GM19099 (cell line): ENCODE data around the gene NME3.

Experiments used
- POLR2A ChIP-seq: IDR thresholded peaks from 3 replicates; pipeline ENCODE4 v1.6.1; 2011; ENCODE audit warnings: low read depth; ENCODE audit not compliant: insufficient read length; ENCODE audit errors: extremely low read depth

NME3 gene

DNA sequence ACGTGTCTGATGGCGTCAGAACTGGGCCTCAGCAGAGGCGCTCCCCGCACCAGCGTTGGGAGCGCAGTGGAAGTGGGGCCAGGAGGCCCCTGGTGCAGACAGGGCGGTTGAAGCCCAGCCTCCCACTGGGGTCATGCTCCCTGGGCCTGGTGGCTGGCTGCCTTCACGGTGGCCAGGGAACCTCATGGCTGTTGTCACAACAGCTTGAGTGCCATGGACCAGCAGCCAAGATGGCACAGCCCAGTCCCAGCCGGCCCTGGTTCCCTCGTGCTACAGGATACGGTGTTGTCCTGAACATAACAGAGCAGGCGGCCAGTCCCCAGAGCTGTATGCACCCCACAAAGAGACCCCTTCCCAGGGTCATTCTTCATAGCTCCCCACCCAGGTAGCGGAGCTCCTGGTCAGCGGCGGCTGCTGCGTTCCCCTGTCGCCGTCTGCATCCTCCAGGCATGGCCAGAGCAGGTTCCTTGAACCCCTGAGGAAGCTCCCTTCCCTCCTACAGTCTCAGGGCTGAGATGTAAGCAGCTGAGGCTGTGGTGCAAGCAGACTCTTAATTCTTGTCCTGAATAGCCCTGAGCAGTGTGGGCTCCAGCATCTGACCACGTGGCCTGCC lies 29.7 kb downstream of the NME3 start:
- no peak for TF ChIP-seq POLR2A

DNA sequence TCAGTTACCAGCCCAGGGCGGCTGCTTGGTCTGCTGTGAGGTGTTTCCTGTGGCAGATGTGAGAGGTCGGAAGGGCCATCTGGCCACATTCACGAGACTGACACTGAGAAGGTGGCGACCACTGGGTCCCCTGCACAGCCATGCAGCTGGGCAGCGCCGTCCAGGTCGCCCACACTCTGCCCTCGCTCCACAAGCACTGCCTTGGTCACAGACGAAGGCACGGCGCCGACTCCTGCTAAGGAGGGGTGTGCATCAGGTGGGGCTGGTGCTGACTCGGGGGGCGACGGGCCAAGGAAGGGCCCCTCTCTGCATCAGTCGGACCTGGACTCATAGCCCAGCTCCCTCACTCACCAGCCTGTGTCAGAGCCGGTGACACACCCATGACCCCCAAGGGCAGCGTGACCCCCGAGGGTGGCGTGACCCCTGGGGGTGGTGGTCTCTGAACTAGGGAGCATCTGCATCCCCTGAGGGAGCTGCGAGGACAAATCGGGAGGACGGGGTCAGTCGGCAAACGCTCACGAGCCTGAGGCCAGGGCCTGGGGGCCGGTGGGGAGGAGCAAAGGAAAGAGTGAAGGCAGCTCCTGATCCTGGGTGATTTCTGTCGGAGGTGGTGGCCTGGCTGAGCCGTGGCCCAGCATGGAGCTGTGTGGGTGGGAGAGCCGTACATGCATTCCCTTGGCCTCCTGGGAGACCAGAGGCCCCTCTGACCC lies 30.4 kb downstream of the NME3 start:
- TF ChIP-seq POLR2A, result no peak

GRCh38 chr16:1740234-1740633 lies 31.1 kb downstream of the NME3 start:
- TF ChIP-seq POLR2A, result no peak

- no peak for TF ChIP-seq POLR2A
Observed at GRCh38 chr16:1734816-1735215, 36.5 kb downstream of the NME3 start.

DNA sequence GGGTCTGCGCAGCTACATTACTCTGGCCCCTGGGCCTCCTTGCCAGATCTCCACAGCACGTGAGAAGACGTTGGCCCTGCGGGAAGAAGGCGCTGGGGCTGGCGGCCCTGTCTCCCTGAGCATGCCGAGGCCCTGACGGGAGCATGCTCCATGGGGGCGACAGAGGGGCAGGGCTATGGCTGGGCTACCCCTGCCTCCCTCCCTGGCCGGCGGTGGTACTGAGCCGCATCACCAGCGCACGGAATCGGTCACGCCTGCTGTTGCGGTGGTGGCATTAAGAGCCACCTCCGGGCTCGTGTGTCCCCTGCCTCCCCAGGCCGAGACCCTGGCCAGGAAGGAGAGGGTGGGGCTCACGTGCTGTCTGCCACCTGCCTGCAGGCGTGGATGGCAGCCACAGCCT lies 37.2 kb downstream of the NME3 start:
- no peak for TF ChIP-seq POLR2A

DNA sequence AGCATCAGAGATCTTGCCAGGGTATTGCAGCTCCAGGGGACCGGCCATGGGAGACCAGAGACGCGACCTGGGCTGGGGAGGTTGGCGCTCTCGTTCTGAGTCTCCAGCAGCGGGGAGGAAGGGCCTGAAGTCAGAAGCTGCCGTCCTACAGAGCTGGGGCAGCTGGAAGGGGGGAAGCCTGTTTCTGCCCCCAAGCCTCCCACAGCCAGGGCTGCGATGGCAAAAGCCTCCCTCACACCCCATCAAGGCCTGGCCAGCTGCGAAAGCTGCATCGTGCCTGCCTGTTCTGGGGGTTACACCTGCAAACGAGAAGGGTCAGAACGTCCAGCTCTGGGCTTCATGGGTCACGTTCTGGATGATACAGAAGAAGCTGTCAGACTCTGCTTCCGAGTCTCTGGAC lies 39.3 kb downstream of the NME3 start:
- TF ChIP-seq POLR2A, result no peak

DNA sequence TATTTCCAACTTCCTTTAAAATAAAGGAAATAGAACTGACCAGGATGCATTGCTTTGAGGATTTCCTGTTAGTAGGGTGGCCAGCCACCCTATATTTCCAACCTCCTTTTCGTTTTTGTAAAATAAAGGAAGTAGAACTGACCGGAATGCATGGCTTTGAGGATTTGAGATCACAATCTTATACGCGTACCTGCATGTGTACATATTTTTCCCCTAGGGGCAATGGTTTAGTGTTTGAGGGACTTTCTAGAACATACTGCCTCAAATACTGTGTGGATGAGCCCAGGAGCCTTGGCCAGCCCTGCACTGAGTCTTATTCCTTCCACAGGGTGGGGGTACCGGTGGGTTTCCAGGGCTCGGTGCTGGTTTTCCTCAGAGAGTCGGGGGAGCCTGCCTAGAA lies 39.7 kb downstream of the NME3 start:
- TF ChIP-seq POLR2A, result no peak

DNA sequence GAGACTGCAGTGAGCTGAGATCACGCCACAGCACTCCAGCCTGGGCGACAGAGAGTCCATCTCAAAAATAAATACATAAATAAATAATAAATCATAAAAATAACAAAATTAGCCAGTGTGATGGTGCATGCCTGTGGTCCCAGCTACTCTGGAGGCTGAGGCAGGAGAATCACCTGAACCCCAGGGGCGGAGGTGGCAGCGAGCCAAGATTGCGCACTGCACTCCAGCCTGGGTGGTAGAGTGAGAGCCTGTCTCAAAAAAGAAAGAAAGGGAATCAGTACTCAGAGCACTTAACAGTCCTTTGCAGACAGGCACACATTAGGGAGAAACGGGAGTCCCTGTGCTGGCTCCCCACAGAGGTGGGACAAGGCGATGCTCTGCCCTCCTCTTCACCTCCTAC lies 40.3 kb downstream of the NME3 start:
- no peak for TF ChIP-seq POLR2A

GRCh38 chr16:1729445-1729844 lies 41.9 kb downstream of the NME3 start:
- no peak for TF ChIP-seq POLR2A

GRCh38 chr16:1729026-1729425 lies 42.3 kb downstream of the NME3 start:
- no peak for TF ChIP-seq POLR2A

DNA sequence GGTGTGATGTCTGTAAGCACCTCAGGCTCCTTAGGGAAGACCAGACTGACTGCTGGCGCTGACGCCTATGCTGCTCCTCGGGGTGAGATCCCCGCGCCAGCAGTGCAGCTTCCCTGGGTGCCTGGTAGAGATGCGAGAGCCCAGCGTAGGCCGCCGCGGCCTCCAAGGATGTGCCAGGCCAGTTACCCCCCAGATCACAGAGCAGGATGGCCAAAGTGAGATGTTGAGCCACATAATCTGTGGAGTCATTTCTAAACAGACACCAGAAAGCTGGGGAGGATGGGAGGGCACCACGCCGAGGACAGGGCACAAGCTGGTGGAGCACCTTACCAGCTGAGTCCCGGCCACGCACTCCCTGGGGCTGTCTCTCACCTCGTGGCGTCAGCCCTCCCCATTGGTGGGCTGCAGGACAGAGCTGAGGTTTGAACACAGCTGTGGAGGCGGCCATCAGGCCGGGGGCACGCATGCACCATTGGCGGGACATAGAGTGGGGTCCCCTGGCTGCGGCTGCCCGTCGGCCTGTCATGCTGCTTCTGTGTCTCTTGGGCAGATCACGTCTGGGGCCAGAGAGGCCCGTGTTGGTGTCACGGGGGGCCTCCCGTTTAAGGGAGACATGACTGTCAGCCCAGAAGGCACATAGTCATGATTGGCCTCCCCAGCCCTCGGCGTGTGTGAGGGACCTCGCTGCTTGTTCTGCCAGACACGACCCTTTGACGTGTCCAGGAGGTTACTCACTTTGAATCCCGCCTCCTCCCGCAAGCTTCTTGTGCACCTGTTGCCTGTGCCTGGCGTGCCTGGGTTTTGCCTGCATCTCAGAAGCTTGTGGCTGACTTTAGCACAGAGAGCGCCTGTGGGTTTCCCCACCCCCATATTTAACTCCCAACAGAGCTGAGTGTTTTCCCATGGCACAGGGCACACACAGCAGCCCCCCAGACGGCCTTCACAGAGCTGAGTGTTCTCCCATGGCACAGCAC lies 43.4 kb downstream of the NME3 start:
- no peak for TF ChIP-seq POLR2A

GRCh38 chr16:1726661-1727502 lies 44.5 kb downstream of the NME3 start:
- no peak for TF ChIP-seq POLR2A

- no peak for TF ChIP-seq POLR2A
Observed at GRCh38 chr16:1724491-1724890, 46.9 kb downstream of the NME3 start.

GRCh38 chr16:1723450-1724147 lies 47.7 kb downstream of the NME3 start:
- TF ChIP-seq POLR2A, result no peak
